GM23338 (cell line): ENCODE results near the gene LRRFIP2. TPM values are rescaled to one million over a fixed set of nuclear protein-coding genes. Genes with fewer than 3 reads are reported as not detected.

Experiments used
- ATAC-seq: fragments of 200-7000 bp; cut with Tn5 transposase; 3 replicates; pipeline ENCODE4 v1.9.1; 2020
- DNase-seq: peaks from one replicate; pipeline ENCODE4 v3.0.0-alpha.2; 2015; ENCODE audit warnings: low spot score
- H2AFZ ChIP-seq: fragments of 200-600 bp; sonication (generic); 2 replicates; pipeline ENCODE4 v1.8.0; 2016; ENCODE audit warnings: antibody characterized with exemption, mild to moderate bottlenecking, moderate library complexity
- H3F3A ChIP-seq: fragments of 200-600 bp; sonication (generic); replicated peaks from 2 replicates; pipeline ENCODE4 v1.8.0; 2017; ENCODE audit warnings: antibody characterized with exemption, mixed run types, low read depth
- H3K27ac ChIP-seq: fragments of 200-600 bp; sonication (generic); 2 replicates; pipeline ENCODE4 v1.6.1; 2016; ENCODE audit warnings: low read depth
- H3K27me3 ChIP-seq: fragments of 200-600 bp; sonication (generic); 2 replicates; pipeline ENCODE4 v1.8.0; 2016; ENCODE audit warnings: mild to moderate bottlenecking, mixed run types, moderate library complexity; ENCODE audit not compliant: insufficient read depth
- H3K36me3 ChIP-seq: fragments of 200-600 bp; sonication (generic); 2 replicates; pipeline ENCODE4 v1.8.0; 2016; ENCODE audit warnings: mild to moderate bottlenecking; ENCODE audit not compliant: insufficient read depth
- H3K4me1 ChIP-seq: fragments of 200-600 bp; sonication (generic); 2 replicates; pipeline ENCODE4 v1.8.0; 2016; ENCODE audit warnings: mild to moderate bottlenecking, moderate library complexity; ENCODE audit not compliant: insufficient read depth
- H3K4me2 ChIP-seq: fragments of 200-600 bp; sonication (generic); 2 replicates; pipeline ENCODE4 v1.7.1; 2017; ENCODE audit warnings: mixed run types
- H3K4me3 ChIP-seq: fragments of 200-600 bp; sonication (generic); 2 replicates; pipeline ENCODE4 v1.6.1; 2016; ENCODE audit warnings: mixed run types
- H3K79me2 ChIP-seq: fragments of 200-600 bp; sonication (generic); replicated peaks from 2 replicates; pipeline ENCODE4 v1.8.0; 2017; ENCODE audit warnings: mild to moderate bottlenecking; ENCODE audit not compliant: insufficient read depth
- H3K9me2 ChIP-seq: fragments of 200-600 bp; sonication (generic); 2 replicates; pipeline ENCODE4 v1.8.0; 2017; ENCODE audit not compliant: insufficient read depth
- H4K20me1 ChIP-seq: fragments of 200-600 bp; sonication (generic); replicated peaks from 2 replicates; pipeline ENCODE4 v1.8.0; 2017; ENCODE audit warnings: mild to moderate bottlenecking; ENCODE audit not compliant: insufficient read depth
- H3K27ac Mint-ChIP-seq: 2 replicates; pipeline ENCODE4 v1.8.0; 2020; ENCODE audit warnings: inconsistent platforms, mild to moderate bottlenecking, moderate library complexity, mixed read lengths
- H3K27me3 Mint-ChIP-seq: 3 replicates; pipeline ENCODE4 v1.8.0; 2022; ENCODE audit warnings: low read depth, mild to moderate bottlenecking, moderate library complexity, mixed read lengths, inconsistent platforms; ENCODE audit not compliant: insufficient read depth, poor library complexity
- H3K36me3 Mint-ChIP-seq: 3 replicates; pipeline ENCODE4 v1.8.0; 2021; ENCODE audit warnings: low read depth, mild to moderate bottlenecking, inconsistent platforms, moderate library complexity, mixed read lengths
- H3K4me1 Mint-ChIP-seq: 3 replicates; pipeline ENCODE4 v1.8.0; 2020; ENCODE audit warnings: mild to moderate bottlenecking, inconsistent platforms, mixed read lengths
- H3K4me3 Mint-ChIP-seq: 3 replicates; pipeline ENCODE4 v1.8.0; 2021; ENCODE audit warnings: moderate library complexity, mild to moderate bottlenecking, inconsistent platforms, mixed read lengths
- H3K9me3 Mint-ChIP-seq: 3 replicates; pipeline ENCODE4 v1.8.0; 2020; ENCODE audit warnings: moderate library complexity, mild to moderate bottlenecking, inconsistent platforms, mixed read lengths
- EZH2phosphoT487 ChIP-seq: fragments of 200-600 bp; sonication (generic); IDR thresholded peaks from one replicate; pipeline ENCODE4 v1.8.1; 2018; ENCODE audit warnings: antibody characterized with exemption; ENCODE audit not compliant: unreplicated experiment
- NANOG ChIP-seq: IDR thresholded peaks from 2 replicates; pipeline ENCODE4 v1.6.1; 2016; ENCODE audit warnings: antibody characterized with exemption, borderline replicate concordance
- polyA plus RNA-seq: library from polyadenylated mRNA; unstranded; fragments of >200 nt; fragmentation: Nextera tagmentation; extraction: Ambion mirVana; gene quantifications from 2 replicates; pipeline ENCODE4 v1.2.1, GENCODE V29; 2016
- total RNA-seq: library from RNA; depleted of rRNA; stranded (reverse); fragments of >200 nt; shearing (Covaris generic); gene quantifications from 2 replicates; pipeline ENCODE4 v1.2.3, GENCODE V29; 2014
- TF ChIP-seq, protein P1 (sequence below): IDR thresholded peaks from one replicate; pipeline ENCODE4 v1.6.1; 2018; ENCODE audit warnings: antibody characterized with exemption; ENCODE audit not compliant: unreplicated experiment
- TF ChIP-seq, protein P2 (sequence below): fragments of 250-450 bp; sonication (Bioruptor Pico); IDR thresholded peaks from 2 replicates; pipeline ENCODE4 v1.5.0; 2020; ENCODE audit warnings: mild to moderate bottlenecking, moderate library complexity
- TF ChIP-seq, protein P3 (sequence below), 2 experiments: fragments of 200-600 bp in 1 of 2; sonication (generic) in 1 of 2; conservative IDR thresholded peaks; 2 replicates each; pipeline versions ENCODE4 v1.5.1 to v1.6.1; 2016 to 2017; ENCODE audit warnings: antibody characterized with exemption in 2 of 2, low read depth in 2 of 2, mild to moderate bottlenecking in 2 of 2, moderate library complexity in 1 of 2
- TF ChIP-seq, protein P4 (sequence below): IDR thresholded peaks from 2 replicates; pipeline ENCODE4 v1.6.1; 2016; ENCODE audit warnings: antibody characterized with exemption

LRRFIP2 gene
- total and polyA plus RNA-seq, 2 experiments from 2014 or later = 20.3 to 29.0 TPM

DNA sequence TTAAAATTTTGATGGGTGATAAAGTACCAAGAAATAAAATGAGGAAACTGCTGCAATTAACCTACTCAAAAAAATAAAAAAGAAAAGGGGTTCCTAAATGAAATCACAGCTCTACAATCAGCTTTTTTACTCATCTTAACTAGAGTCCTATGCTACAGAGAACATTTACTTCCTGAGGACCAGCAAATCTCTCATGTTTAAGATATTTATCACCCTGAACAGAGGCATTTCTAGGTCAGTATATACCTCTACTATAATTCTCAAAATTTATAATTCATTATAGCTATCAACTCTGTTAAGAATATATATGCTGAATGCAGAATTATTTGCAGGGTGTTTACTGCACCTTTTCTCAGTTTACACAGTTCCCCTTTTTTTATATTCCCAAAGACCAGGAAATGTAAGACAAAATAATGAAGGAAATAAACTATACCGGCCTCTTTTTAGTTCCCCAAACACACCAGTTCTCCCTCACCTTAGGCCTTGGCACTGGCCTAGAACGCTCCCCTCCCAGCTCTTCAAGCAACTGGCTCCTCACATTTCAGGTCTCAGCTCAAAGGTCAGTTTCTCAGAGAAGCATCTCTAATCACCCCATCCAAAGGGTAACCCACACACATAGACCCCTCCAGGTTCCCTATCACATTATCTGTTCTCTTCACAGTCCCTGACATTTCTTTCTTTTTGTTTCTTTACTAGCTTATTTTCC lies 71.1 kb downstream of the LRRFIP2 start:
- H3K27ac Mint-ChIP-seq = no peak overlapping the region; the same call in 1 of the 2 replicates

More for the DNA sequence above, 71.1 kb downstream of the LRRFIP2 start:
- Histone ChIP-seq H3F3A (no peaks in the 10 kb centered on the region), H4K20me1 (no peaks in the 10 kb centered on the region; the same call in 1 of the 2 replicates), H2AFZ (no peak overlapping the region), H3K36me3 (no peaks in the 10 kb centered on the region), H3K4me3 (no peak overlapping the region), H3K79me2 (no peaks in the 10 kb centered on the region), H3K9me2 (no peaks in the 10 kb centered on the region), H3K4me1 (no peaks in the 10 kb centered on the region), H3K27me3 (no peaks in the 10 kb centered on the region), H3K27ac (peak overlapping the region; percentile 63; the same call in 1 of the 2 replicates), H3K4me2 (no peak overlapping the region)
- Mint-ChIP-seq H3K27me3 (no peaks in the 10 kb centered on the region), H3K4me1 (no peaks in the 10 kb centered on the region), H3K4me3 (no peak overlapping the region), H3K9me3 (no peaks in the 10 kb centered on the region), H3K36me3 (no peaks in the 10 kb centered on the region)
- DNase-seq (peak; percentile 9), ATAC-seq (peak; percentile 43; the same call in 1 of the 3 replicates)
- TF ChIP-seq, protein P1, sequence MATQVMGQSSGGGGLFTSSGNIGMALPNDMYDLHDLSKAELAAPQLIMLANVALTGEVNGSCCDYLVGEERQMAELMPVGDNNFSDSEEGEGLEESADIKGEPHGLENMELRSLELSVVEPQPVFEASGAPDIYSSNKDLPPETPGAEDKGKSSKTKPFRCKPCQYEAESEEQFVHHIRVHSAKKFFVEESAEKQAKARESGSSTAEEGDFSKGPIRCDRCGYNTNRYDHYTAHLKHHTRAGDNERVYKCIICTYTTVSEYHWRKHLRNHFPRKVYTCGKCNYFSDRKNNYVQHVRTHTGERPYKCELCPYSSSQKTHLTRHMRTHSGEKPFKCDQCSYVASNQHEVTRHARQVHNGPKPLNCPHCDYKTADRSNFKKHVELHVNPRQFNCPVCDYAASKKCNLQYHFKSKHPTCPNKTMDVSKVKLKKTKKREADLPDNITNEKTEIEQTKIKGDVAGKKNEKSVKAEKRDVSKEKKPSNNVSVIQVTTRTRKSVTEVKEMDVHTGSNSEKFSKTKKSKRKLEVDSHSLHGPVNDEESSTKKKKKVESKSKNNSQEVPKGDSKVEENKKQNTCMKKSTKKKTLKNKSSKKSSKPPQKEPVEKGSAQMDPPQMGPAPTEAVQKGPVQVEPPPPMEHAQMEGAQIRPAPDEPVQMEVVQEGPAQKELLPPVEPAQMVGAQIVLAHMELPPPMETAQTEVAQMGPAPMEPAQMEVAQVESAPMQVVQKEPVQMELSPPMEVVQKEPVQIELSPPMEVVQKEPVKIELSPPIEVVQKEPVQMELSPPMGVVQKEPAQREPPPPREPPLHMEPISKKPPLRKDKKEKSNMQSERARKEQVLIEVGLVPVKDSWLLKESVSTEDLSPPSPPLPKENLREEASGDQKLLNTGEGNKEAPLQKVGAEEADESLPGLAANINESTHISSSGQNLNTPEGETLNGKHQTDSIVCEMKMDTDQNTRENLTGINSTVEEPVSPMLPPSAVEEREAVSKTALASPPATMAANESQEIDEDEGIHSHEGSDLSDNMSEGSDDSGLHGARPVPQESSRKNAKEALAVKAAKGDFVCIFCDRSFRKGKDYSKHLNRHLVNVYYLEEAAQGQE = no peak
- TF ChIP-seq NANOG = no peak
- TF ChIP-seq, protein P2, sequence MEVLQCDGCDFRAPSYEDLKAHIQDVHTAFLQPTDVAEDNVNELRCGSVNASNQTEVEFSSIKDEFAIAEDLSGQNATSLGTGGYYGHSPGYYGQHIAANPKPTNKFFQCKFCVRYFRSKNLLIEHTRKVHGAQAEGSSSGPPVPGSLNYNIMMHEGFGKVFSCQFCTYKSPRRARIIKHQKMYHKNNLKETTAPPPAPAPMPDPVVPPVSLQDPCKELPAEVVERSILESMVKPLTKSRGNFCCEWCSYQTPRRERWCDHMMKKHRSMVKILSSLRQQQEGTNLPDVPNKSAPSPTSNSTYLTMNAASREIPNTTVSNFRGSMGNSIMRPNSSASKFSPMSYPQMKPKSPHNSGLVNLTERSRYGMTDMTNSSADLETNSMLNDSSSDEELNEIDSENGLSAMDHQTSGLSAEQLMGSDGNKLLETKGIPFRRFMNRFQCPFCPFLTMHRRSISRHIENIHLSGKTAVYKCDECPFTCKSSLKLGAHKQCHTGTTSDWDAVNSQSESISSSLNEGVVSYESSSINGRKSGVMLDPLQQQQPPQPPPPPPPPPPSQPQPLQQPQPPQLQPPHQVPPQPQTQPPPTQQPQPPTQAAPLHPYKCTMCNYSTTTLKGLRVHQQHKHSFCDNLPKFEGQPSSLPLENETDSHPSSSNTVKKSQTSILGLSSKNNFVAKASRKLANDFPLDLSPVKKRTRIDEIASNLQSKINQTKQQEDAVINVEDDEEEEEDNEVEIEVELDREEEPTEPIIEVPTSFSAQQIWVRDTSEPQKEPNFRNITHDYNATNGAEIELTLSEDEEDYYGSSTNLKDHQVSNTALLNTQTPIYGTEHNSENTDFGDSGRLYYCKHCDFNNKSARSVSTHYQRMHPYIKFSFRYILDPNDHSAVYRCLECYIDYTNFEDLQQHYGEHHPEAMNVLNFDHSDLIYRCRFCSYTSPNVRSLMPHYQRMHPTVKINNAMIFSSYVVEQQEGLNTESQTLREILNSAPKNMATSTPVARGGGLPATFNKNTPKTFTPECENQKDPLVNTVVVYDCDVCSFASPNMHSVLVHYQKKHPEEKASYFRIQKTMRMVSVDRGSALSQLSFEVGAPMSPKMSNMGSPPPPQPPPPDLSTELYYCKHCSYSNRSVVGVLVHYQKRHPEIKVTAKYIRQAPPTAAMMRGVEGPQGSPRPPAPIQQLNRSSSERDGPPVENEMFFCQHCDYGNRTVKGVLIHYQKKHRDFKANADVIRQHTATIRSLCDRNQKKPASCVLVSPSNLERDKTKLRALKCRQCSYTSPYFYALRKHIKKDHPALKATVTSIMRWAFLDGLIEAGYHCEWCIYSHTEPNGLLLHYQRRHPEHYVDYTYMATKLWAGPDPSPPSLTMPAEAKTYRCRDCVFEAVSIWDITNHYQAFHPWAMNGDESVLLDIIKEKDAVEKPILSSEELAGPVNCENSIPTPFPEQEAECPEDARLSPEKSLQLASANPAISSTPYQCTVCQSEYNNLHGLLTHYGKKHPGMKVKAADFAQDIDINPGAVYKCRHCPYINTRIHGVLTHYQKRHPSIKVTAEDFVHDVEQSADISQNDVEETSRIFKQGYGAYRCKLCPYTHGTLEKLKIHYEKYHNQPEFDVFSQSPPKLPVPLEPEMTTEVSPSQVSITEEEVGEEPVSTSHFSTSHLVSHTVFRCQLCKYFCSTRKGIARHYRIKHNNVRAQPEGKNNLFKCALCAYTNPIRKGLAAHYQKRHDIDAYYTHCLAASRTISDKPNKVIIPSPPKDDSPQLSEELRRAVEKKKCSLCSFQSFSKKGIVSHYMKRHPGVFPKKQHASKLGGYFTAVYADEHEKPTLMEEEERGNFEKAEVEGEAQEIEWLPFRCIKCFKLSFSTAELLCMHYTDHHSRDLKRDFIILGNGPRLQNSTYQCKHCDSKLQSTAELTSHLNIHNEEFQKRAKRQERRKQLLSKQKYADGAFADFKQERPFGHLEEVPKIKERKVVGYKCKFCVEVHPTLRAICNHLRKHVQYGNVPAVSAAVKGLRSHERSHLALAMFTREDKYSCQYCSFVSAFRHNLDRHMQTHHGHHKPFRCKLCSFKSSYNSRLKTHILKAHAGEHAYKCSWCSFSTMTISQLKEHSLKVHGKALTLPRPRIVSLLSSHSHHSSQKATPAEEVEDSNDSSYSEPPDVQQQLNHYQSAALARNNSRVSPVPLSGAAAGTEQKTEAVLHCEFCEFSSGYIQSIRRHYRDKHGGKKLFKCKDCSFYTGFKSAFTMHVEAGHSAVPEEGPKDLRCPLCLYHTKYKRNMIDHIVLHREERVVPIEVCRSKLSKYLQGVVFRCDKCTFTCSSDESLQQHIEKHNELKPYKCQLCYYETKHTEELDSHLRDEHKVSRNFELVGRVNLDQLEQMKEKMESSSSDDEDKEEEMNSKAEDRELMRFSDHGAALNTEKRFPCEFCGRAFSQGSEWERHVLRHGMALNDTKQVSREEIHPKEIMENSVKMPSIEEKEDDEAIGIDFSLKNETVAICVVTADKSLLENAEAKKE (CRISPR knock-in tag) = no peak
- no peak for TF ChIP-seq EZH2phosphoT487
- TF ChIP-seq, protein P3, sequence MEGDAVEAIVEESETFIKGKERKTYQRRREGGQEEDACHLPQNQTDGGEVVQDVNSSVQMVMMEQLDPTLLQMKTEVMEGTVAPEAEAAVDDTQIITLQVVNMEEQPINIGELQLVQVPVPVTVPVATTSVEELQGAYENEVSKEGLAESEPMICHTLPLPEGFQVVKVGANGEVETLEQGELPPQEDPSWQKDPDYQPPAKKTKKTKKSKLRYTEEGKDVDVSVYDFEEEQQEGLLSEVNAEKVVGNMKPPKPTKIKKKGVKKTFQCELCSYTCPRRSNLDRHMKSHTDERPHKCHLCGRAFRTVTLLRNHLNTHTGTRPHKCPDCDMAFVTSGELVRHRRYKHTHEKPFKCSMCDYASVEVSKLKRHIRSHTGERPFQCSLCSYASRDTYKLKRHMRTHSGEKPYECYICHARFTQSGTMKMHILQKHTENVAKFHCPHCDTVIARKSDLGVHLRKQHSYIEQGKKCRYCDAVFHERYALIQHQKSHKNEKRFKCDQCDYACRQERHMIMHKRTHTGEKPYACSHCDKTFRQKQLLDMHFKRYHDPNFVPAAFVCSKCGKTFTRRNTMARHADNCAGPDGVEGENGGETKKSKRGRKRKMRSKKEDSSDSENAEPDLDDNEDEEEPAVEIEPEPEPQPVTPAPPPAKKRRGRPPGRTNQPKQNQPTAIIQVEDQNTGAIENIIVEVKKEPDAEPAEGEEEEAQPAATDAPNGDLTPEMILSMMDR (conservative IDR thresholded peaks at IDR 0.05; ENCODE audit: low read depth in 2 of 2) = no peak
- TF ChIP-seq, protein P4, sequence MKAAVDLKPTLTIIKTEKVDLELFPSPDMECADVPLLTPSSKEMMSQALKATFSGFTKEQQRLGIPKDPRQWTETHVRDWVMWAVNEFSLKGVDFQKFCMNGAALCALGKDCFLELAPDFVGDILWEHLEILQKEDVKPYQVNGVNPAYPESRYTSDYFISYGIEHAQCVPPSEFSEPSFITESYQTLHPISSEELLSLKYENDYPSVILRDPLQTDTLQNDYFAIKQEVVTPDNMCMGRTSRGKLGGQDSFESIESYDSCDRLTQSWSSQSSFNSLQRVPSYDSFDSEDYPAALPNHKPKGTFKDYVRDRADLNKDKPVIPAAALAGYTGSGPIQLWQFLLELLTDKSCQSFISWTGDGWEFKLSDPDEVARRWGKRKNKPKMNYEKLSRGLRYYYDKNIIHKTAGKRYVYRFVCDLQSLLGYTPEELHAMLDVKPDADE = no peak
